SH-SY5Y (cell line): Measurements from ENCODE around the gene ATOSA.

ENCODE experiments used
- GATA2 ChIP-seq: IDR thresholded peaks from 2 replicates; pipeline ENCODE4 v1.6.1; 2011; ENCODE audit warnings: mild to moderate bottlenecking, low read depth, low read length
- GATA3 ChIP-seq: IDR thresholded peaks from 2 replicates; pipeline ENCODE4 v1.6.1; 2011; ENCODE audit warnings: low read depth, mild to moderate bottlenecking, low read length, moderate library complexity

DNA sequence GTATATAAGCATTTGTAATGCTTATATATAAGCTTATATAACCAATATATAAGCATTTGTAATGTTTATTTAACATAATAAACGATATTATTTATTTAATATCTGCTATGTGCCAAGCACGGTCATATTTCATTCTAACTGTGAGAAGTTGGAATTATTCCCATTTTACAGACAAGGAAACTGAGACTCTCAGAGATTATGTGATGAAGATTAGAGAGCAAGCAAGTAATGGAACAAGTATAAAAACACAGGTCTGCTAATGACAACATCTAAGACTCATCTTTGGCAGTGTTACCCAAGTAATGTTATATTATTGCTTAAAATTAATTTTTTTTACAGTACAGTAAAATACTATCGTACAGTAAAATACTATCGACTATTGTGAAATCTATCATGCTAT is 4.4 kb downstream of the ATOSA start:
- TF ChIP-seq GATA2 (no peak), GATA3 (no peak)
